ENCODE data around the gene CD109. TPM values are rescaled to one million over a fixed set of nuclear protein-coding genes. Genes with fewer than 3 reads are reported as not detected.

Gene CD109
- total and polyA plus RNA-seq, 10 donors, result 0.17 to 6.9 (median 3.8) TPM

DNA sequence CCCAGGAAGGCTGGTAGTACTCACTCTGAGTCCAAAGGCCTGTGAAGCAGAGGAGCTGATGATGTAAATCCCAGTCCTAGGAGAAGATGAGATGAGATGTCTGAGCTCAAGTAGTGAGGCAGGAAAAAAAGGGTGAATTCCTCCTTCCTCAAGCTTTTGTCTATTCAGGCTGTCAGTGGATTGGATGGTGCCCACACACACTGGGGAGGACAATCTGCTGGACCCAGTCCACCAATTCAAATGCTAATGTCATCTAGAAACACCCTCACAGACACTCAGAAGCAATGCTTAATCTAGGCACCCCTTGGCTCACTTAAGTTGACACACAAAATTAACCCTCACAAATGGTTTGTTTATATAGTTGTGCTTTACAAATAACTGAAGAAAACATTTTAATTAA, 94.6 kb downstream of the CD109 start:
- Histone ChIP-seq H3K4me1 (no peaks in the 10 kb centered on the region), H3K27ac (no peak overlapping the region), H3K9me3 (no peaks in the 10 kb centered on the region), H3K27me3 (replicated peaks in 1 of 7) (no peaks in the 10 kb centered on the region), H3K36me3 (no peaks in the 10 kb centered on the region), H3K4me3 (no peak overlapping the region)
- intact Hi-C loops (cut with DNase I; ENCODE audit: low total_unique reads), result no loop called here
- TF ChIP-seq, protein P1, sequence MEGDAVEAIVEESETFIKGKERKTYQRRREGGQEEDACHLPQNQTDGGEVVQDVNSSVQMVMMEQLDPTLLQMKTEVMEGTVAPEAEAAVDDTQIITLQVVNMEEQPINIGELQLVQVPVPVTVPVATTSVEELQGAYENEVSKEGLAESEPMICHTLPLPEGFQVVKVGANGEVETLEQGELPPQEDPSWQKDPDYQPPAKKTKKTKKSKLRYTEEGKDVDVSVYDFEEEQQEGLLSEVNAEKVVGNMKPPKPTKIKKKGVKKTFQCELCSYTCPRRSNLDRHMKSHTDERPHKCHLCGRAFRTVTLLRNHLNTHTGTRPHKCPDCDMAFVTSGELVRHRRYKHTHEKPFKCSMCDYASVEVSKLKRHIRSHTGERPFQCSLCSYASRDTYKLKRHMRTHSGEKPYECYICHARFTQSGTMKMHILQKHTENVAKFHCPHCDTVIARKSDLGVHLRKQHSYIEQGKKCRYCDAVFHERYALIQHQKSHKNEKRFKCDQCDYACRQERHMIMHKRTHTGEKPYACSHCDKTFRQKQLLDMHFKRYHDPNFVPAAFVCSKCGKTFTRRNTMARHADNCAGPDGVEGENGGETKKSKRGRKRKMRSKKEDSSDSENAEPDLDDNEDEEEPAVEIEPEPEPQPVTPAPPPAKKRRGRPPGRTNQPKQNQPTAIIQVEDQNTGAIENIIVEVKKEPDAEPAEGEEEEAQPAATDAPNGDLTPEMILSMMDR (IDR thresholded peaks at IDR 0.05 in 8 of 11, conservative IDR thresholded peaks at IDR 0.05 in 3 of 11), result no peak
- no peak for TF ChIP-seq POLR2A (IDR thresholded peaks at IDR 0.05)
- no peak for TF ChIP-seq POLR2AphosphoS5 (IDR thresholded peaks at IDR 0.05)
- no peak for DNase-seq

DNA sequence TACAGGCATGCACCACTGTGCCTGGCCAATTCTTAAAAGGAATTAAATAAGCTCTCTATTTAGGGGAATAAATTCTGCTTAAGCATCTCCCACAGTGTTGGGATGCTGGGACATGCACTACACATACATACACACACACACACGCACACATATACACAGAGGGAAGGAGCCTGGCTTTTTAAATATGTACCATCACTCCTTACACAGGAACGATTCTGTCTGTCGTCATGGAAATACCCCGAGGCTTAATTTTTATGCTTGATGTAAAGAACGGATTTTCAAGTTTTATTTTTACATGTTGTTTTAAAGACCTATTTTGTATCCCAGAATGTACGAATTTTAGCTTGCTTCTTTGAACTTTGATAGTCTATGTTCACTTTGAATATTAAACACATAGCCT, 95.3 kb downstream of the CD109 start:
- intact Hi-C loops (cut with DNase I; ENCODE audit: low total_unique reads), result no loop called here
- no peak for DNase-seq
- H3K4me1 ChIP-seq, result no peaks in the 10 kb centered on the region
- no peaks in the 10 kb centered on the region for H3K36me3 ChIP-seq
- 90 to 94% (median 93%) methylated on average over 6 of the region's 6 CpGs for WGBS, 5 donors
- no peak overlapping the region for H3K4me3 ChIP-seq
- TF ChIP-seq, protein P1 (IDR thresholded peaks at IDR 0.05 in 8 of 11, conservative IDR thresholded peaks at IDR 0.05 in 3 of 11), result no peak
- TF ChIP-seq POLR2A (IDR thresholded peaks at IDR 0.05) (no peak), POLR2AphosphoS5 (IDR thresholded peaks at IDR 0.05) (no peak)
- no peaks in the 10 kb centered on the region for H3K9me3 ChIP-seq
- H3K27ac ChIP-seq, result no peak overlapping the region
- H3K27me3 ChIP-seq (replicated peaks in 1 of 7), result no peaks in the 10 kb centered on the region

DNA sequence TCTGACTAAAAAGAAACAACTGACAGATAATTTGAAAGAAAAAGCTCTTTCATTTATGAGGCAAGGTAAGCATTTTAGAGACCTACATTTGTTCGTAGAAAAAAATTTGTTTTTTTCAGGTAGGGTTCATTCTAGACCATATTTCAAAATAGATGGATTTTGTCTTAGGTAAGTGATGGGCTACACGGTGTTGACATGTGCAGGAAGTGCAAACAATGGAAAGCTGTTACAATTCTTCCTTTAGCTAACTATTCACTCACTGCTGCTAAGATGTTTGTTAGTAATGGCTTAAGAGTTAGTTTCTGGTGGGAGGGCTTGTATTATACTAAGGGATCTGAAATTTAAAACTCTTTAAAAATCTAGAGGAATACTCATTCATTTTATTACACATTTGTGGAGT, 96.7 kb downstream of the CD109 start:
- H3K27ac ChIP-seq, result no peak overlapping the region
- H3K4me1 ChIP-seq, result no peaks in the 10 kb centered on the region
- no peaks in the 10 kb centered on the region for H3K36me3 ChIP-seq
- no peaks in the 10 kb centered on the region for H3K27me3 ChIP-seq (replicated peaks in 1 of 7)
- no peak overlapping the region for H3K4me3 ChIP-seq
- H3K9me3 ChIP-seq, result no peaks in the 10 kb centered on the region
- WGBS, 5 donors, result 78 to 90% (median 81%) methylated on average over 2 of the region's 2 CpGs
- no peak for TF ChIP-seq POLR2A (IDR thresholded peaks at IDR 0.05)
- no peak for TF ChIP-seq POLR2AphosphoS5 (IDR thresholded peaks at IDR 0.05)
- TF ChIP-seq, protein P1 (IDR thresholded peaks at IDR 0.05 in 8 of 11, conservative IDR thresholded peaks at IDR 0.05 in 3 of 11), result no peak
- intact Hi-C loops (cut with DNase I; ENCODE audit: low total_unique reads), result no loop called here
- DNase-seq, result no peak

DNA sequence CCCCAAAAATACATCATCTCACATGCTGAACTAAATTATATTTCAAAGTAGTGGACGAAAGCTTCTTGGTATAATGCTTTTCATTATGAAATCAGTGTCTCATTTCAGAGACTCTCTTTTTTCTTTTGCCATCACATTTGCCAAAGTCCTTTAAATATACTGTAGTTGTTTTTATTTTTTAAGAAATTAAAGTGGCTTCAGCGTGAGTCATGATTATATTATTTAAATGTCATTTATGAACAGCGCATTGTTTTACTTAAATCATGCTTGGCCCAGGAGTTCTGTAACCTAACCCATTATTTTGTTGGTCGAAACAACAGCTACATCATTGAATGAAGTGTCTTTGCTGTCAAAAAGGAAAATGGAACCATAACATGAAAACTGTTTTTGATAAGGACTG, 100.9 kb downstream of the CD109 start:
- no peak for DNase-seq
- WGBS, 5 donors, result 79 to 88% (median 82%) methylated on average over 4 of the region's 4 CpGs
- intact Hi-C loops (cut with DNase I; ENCODE audit: low total_unique reads), result no loop called here
- H3K4me3 ChIP-seq, result no peak overlapping the region
- no peaks in the 10 kb centered on the region for H3K9me3 ChIP-seq
- no peak overlapping the region for H3K27ac ChIP-seq
- TF ChIP-seq, protein P1 (IDR thresholded peaks at IDR 0.05 in 8 of 11, conservative IDR thresholded peaks at IDR 0.05 in 3 of 11), result no peak
- TF ChIP-seq POLR2AphosphoS5 (IDR thresholded peaks at IDR 0.05) (no peak), POLR2A (IDR thresholded peaks at IDR 0.05) (no peak)
- no peaks in the 10 kb centered on the region for H3K4me1 ChIP-seq
- H3K27me3 ChIP-seq (replicated peaks in 1 of 7), result no peaks in the 10 kb centered on the region
- H3K36me3 ChIP-seq, result no peaks in the 10 kb centered on the region
